HepG2 (cell line): ENCODE results near the gene SGF29. TPM values are rescaled to one million over a fixed set of nuclear protein-coding genes. Genes with fewer than 3 reads are reported as not detected.

Experiments
- HMG20B ChIP-seq: conservative IDR thresholded peaks from 2 replicates; pipeline ENCODE4 v1.6.1; 2016; ENCODE audit warnings: missing genetic modification reagents, missing compliant biosample characterization
- HNRNPK ChIP-seq: fragments of 200-400 bp; formaldehyde crosslinking; IDR thresholded peaks from 2 replicates; pipeline ENCODE4 v1.6.1; 2018; ENCODE audit warnings: low read length, low read depth, moderate library complexity, mild to moderate bottlenecking; ENCODE audit not compliant: poor library complexity, severe bottlenecking
- KDM3A ChIP-seq: IDR thresholded peaks from 2 replicates; pipeline ENCODE4 v1.6.1; 2018; ENCODE audit warnings: low read depth, missing compliant biosample characterization
- RERE ChIP-seq: IDR thresholded peaks from 2 replicates; pipeline ENCODE4 v1.6.1; 2016; ENCODE audit warnings: low read depth, missing genetic modification reagents, missing compliant biosample characterization
- SP140L ChIP-seq: sonication (generic); formaldehyde crosslinking; IDR thresholded peaks from 2 replicates; pipeline ENCODE4 v1.4.0; 2020; ENCODE audit warnings: missing genetic modification reagents, borderline replicate concordance
- SRSF9 ChIP-seq: fragments of 200-400 bp; formaldehyde crosslinking; IDR thresholded peaks from 2 replicates; pipeline ENCODE4 v1.6.1; 2018; ENCODE audit warnings: borderline replicate concordance, mild to moderate bottlenecking, low read depth, low read length; ENCODE audit not compliant: insufficient read depth, poor library complexity, severe bottlenecking
- TGIF2 ChIP-seq: IDR thresholded peaks from 2 replicates; pipeline ENCODE4 v1.6.1; 2016; ENCODE audit warnings: control low read depth, missing compliant biosample characterization
- ZBTB14 ChIP-seq: sonication (generic); formaldehyde crosslinking; IDR thresholded peaks from 2 replicates; pipeline ENCODE4 v1.4.0; 2020; ENCODE audit warnings: missing genetic modification reagents
- ZNF326 ChIP-seq: sonication (generic); formaldehyde crosslinking; IDR thresholded peaks from 2 replicates; pipeline ENCODE4 v1.4.0; 2020; ENCODE audit warnings: missing genetic modification reagents, borderline replicate concordance
- ZNF574 ChIP-seq: sonication (generic); formaldehyde crosslinking; IDR thresholded peaks from 2 replicates; pipeline ENCODE4 v1.4.0; 2020; ENCODE audit warnings: missing genetic modification reagents
- ZNF619 ChIP-seq: sonication (generic); formaldehyde crosslinking; IDR thresholded peaks from 2 replicates; pipeline ENCODE4 v1.4.0; 2020; ENCODE audit warnings: mild to moderate bottlenecking, missing genetic modification reagents
- ZNF691 ChIP-seq: sonication (generic); formaldehyde crosslinking; IDR thresholded peaks from 2 replicates; pipeline ENCODE4 v1.4.0; 2020; ENCODE audit warnings: missing genetic modification reagents, low read depth, mild to moderate bottlenecking, borderline replicate concordance
- ZNF75D ChIP-seq: sonication (generic); formaldehyde crosslinking; IDR thresholded peaks from 2 replicates; pipeline ENCODE4 v1.8.1; 2023; ENCODE audit warnings: missing genetic modification reagents, mild to moderate bottlenecking, borderline replicate concordance
- ZNF782 ChIP-seq: sonication (generic); formaldehyde crosslinking; IDR thresholded peaks from 2 replicates; pipeline ENCODE4 v1.4.0; 2020; ENCODE audit warnings: missing genetic modification reagents, mild to moderate bottlenecking, borderline replicate concordance
- ZUFSP ChIP-seq: sonication (generic); formaldehyde crosslinking; IDR thresholded peaks from 2 replicates; pipeline ENCODE4 v1.9.0; 2021; ENCODE audit warnings: missing genetic modification reagents, mild to moderate bottlenecking, borderline replicate concordance
- polyA plus RNA-seq, 8 experiments: library from polyadenylated mRNA; depleted of rRNA in 3 of 8; stranded (reverse) in 7 of 8; unstranded in 1 of 8; fragments of >200 nt; fragmentation: Illumina TruSeq in 4 of 8; extraction: Trizol in 4 of 8; gene quantifications; 2 replicates each; pipeline versions ENCODE4 v1.2.1 to v1.2.3, GENCODE V29; 2011 to 2016; ENCODE audit warnings: low read depth in 4 of 8, missing spikeins in 1 of 8, mixed read lengths in 1 of 8; ENCODE audit not compliant: insufficient read depth in 1 of 8
- total RNA-seq, 5 experiments: library from RNA; depleted of rRNA; stranded (reverse); fragments of >200 nt; fragmentation: Illumina TruSeq; extraction: Trizol; gene quantifications; 2 replicates each; pipeline ENCODE4 v1.2.3, GENCODE V29; 2016; ENCODE audit warnings: low read depth in 1 of 5

SGF29 gene
- total and polyA plus RNA-seq, 2 of the 13 experiments (the other 11 are each of a cell fraction or from before 2014, with no cell fraction given) = 5.0 to 29.4 TPM

- TF ChIP-seq ZNF619 (CRISPR knock-in tag) (peak; percentile 35; the same call in 1 of the 2 replicates), TGIF2 (CRISPR knock-in tag) (peak; percentile 70), HNRNPK (no peak), KDM3A (CRISPR knock-in tag) (no peak), ZBTB14 (CRISPR knock-in tag) (no peak), ZNF782 (CRISPR knock-in tag) (peak; percentile 22; the same call in 1 of the 2 replicates), SRSF9 (no peak), ZNF75D (CRISPR knock-in tag) (no peak), ZNF326 (CRISPR knock-in tag) (no peak), ZNF574 (CRISPR knock-in tag) (peak; percentile 87), ZNF691 (CRISPR knock-in tag) (0 out of 2 replicates have a peak, but pooled peaks have one; percentile 45), SP140L (CRISPR knock-in tag) (0 out of 2 replicates have a peak, but pooled peaks have one; percentile 23), RERE (CRISPR knock-in tag) (no peak; the same call in 1 of the 2 replicates), ZUFSP (no peak), HMG20B (CRISPR knock-in tag) (0 out of 2 replicates have a peak, but pooled peaks have one; percentile 29)
Observed at GRCh38 chr16:28538733-28539596, 14.8 kb upstream of the SGF29 start, which contains the start of gene NUPR1 (continued).
